Measurements from ENCODE around the gene GNPTG. TPM values are rescaled to one million over a fixed set of nuclear protein-coding genes. Genes with fewer than 3 reads are reported as not detected.

Gene GNPTG
- total RNA-seq, 4 donors from 2014 or later, result 53.8 to 130 (median 79.1) TPM

- in situ Hi-C loops (cut with MboI; ENCODE audit: low pct_ligation_motif_present in 1 of 4, low pct_unique_long_range_greater_than_20kb in 1 of 4, low sequenced_read_pairs in 3 of 4), result no loop called here
- Histone ChIP-seq H3K27me3 (no peaks in the 10 kb centered on the region), H3K9me3 (no peaks in the 10 kb centered on the region), H3K36me3 (peaks cover 0 to 16% (median 2%) of the 10 kb centered on the region in 4 donors), H3K4me3 (no peak overlapping the region), H3K27ac (no peak overlapping the region), H3K4me1 (no peaks in the 10 kb centered on the region)
- TF ChIP-seq POLR2AphosphoS5 (IDR thresholded peaks at IDR 0.05), result no peak
- no peak for TF ChIP-seq CTCF (IDR thresholded peaks at IDR 0.05)
- no peak for TF ChIP-seq EP300 (IDR thresholded peaks at IDR 0.05; ENCODE audit: low read depth)
- no peak for TF ChIP-seq POLR2A (IDR thresholded peaks at IDR 0.05)
- 78 to 92% methylated on average over 4 to 31 of the region's 33 CpGs for WGBS, 2 donors (ENCODE audit: low coverage in 1 of 2)
- intact Hi-C loops (cut with DNase I; ENCODE audit: low total_unique reads), result no loop called here
- DNase-seq, result no peak
Observed at GRCh38 chr16:1371054-1371978, 19.6 kb downstream of the GNPTG start.

- Histone ChIP-seq H3K4me3 (no peak overlapping the region), H3K9me3 (no peaks in the 10 kb centered on the region), H3K4me1 (no peaks in the 10 kb centered on the region), H3K36me3 (peaks cover 0 to 8% (median 2%) of the 10 kb centered on the region in 4 donors), H3K27ac (no peak overlapping the region), H3K27me3 (no peaks in the 10 kb centered on the region)
- in situ Hi-C loops (cut with MboI; ENCODE audit: low pct_ligation_motif_present in 1 of 4, low pct_unique_long_range_greater_than_20kb in 1 of 4, low sequenced_read_pairs in 3 of 4) (no loop called here), intact Hi-C loops (cut with DNase I; ENCODE audit: low total_unique reads) (no loop called here)
- no peak for DNase-seq
- TF ChIP-seq POLR2AphosphoS5 (IDR thresholded peaks at IDR 0.05) (no peak), CTCF (IDR thresholded peaks at IDR 0.05) (no peak), EP300 (IDR thresholded peaks at IDR 0.05; ENCODE audit: low read depth) (no peak), POLR2A (IDR thresholded peaks at IDR 0.05) (no peak)
- 94% methylated on average over 12 of the region's 21 CpGs; no CpG with 5 or more reads in 1 of the 2 donors for WGBS, 2 donors (ENCODE audit: low coverage in 1 of 2)
Observed at GRCh38 chr16:1372292-1372950, 20.7 kb downstream of the GNPTG start.

GRCh38 chr16:1374418-1375297 is 22.9 kb downstream of the GNPTG start:
- peaks cover 0 to 6% (median 2%) of the 10 kb centered on the region in 4 donors for H3K36me3 ChIP-seq
- H3K27ac ChIP-seq, result no peak overlapping the region
- H3K9me3 ChIP-seq, result no peaks in the 10 kb centered on the region
- H3K4me1 ChIP-seq, result peaks cover 10 to 13% (median 12%) of the 10 kb centered on the region in 4 donors
- in situ Hi-C loops (cut with MboI; ENCODE audit: low pct_ligation_motif_present in 1 of 4, low pct_unique_long_range_greater_than_20kb in 1 of 4, low sequenced_read_pairs in 3 of 4), result no loop called here
- H3K4me3 ChIP-seq, result no peak overlapping the region
- intact Hi-C loops (cut with DNase I; ENCODE audit: low total_unique reads), result no loop called here
- WGBS, 2 donors (ENCODE audit: low coverage in 1 of 2), result 96% methylated on average over 22 of the region's 46 CpGs; no CpG with 5 or more reads in 1 of the 2 donors
- no peak for DNase-seq
- H3K27me3 ChIP-seq, result no peaks in the 10 kb centered on the region
- no peak for TF ChIP-seq EP300 (IDR thresholded peaks at IDR 0.05; ENCODE audit: low read depth)
- TF ChIP-seq POLR2AphosphoS5 (IDR thresholded peaks at IDR 0.05), result no peak
- no peak for TF ChIP-seq POLR2A (IDR thresholded peaks at IDR 0.05)
- no peak for TF ChIP-seq CTCF (IDR thresholded peaks at IDR 0.05)

All from transverse colon (tissue), 4 donors.